NCI-H1417 (cell line): ENCODE results near the gene ZNF74.
"Not testable (repeated sequence)": the region's sequence is repeated elsewhere in the genome, so short reads cannot be mapped to it uniquely, and the experiment has no call there.

Source experiments
- DNase-seq, 3 experiments: peaks; one replicate each; lab custom pipeline; 2025; lab: John Stamatoyannopoulos, UW

Gene ZNF74

GRCh38 chr22:20376281-20376680, 17.7 kb upstream of the ZNF74 start:
- DNase-seq = not testable (repeated sequence)

DNA sequence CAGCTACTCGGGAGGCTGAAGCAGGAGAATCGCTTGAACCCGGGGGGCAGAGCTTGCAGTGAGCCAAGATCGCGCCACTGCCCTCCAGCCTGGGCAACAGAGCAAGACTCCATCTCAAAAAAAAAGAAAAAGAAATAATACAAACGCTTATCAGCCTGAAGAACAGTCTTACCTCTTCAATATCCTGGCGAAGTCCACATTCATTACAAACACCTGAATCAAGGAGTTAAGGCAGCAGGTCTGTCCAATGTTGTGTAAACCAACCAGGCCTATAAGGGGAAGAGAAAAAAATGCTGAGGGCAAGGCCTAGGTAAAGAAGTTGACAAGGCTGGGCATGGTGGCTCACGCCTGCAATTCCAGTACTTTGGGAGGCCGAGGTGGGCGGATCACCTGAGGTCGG, 17.0 kb upstream of the ZNF74 start:
- not testable (repeated sequence) for DNase-seq

DNA sequence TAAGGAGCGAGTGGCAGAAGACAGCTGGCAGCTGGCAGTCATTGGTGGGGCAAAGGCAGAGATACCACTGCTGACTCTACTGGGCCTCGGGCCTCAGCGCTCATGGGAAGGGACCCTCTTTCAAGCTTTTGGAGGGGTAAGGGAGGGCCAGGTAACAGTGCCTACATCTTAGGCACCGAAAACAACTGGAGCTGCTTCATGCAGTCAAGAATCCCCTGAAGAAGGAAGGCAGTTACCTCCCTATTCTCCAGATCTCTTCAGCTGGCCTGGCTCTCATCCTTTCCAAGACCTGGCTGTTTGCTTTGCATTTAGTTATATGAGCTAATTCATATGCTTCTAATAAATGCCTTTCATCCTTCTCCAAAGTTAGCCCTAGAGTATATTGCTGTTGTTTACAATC, 15.8 kb upstream of the ZNF74 start:
- no peak for DNase-seq

GRCh38 chr22:20378684-20379083, 15.3 kb upstream of the ZNF74 start:
- DNase-seq = not testable (repeated sequence)

- no peak for DNase-seq
Observed at GRCh38 chr22:20380486-20380885, 13.5 kb upstream of the ZNF74 start.

- no peak for DNase-seq
Observed at GRCh38 chr22:20383538-20383937, 10.4 kb upstream of the ZNF74 start.

DNA sequence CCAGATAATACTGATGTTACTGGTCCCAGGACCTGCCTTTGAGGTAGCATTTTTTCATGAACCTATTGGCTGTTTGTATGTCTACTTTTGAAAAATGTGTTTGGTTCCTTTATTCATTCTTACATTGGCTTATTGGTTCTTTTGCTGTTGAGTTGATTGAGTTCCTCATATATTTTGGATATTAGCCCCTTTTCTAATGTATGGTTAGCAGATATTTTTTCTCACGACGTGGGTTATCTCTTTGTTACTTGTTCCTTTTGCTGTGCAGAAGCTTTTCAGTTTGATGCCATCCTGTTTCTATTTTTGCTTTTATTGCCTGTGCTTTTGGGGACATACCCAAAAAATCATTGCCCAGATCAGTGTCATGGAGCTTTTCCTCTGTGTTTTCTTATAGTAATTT, 9.8 kb upstream of the ZNF74 start:
- no peak for DNase-seq

DNA sequence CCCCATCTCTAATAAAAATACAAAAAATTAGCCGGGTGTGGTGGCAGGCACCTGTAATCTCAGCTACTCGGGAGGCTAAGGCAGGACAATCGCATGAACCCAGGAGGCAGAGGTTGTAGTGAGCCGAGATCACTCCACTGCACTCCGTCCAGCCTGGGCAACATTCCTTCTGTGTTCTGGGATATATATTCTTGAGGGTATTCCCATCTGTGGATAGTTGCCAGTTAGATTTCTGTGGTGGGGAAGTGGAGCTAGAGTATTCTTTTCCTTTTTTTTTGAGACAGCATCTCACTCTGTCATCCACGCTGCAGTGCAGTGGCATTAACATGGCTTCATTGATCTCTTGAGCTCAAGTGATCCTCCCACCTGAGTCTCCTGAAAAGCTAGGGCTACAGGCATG, 9.1 kb upstream of the ZNF74 start:
- DNase-seq = no peak

- DNase-seq = no peak
Observed at GRCh38 chr22:20386336-20386735, 7.6 kb upstream of the ZNF74 start.

- DNase-seq = no peak
Observed at GRCh38 chr22:20386972-20387371, 7.0 kb upstream of the ZNF74 start.

DNA sequence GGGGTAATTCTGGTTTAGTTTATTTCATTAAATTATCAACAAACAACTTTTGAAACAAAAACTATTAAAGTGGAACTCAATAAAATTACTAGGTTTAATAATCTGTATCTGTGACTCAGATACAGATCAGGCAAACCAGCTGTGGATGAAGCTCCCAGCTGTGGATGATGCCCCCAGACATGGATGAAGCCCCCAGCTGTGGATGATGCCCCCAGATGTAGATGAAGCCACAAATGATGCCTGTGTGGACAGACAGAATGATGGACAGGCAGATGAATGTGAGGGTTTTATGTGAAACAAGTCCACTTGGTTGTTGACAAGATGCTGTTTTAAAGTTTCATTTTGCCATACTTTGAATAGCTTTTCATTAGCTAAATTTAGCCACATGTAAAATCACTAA, 5.8 kb upstream of the ZNF74 start:
- no peak for DNase-seq

GRCh38 chr22:20389288-20389687, 4.7 kb upstream of the ZNF74 start:
- no peak for DNase-seq

- no peak for DNase-seq
Observed at GRCh38 chr22:20390394-20390907, 3.5 kb upstream of the ZNF74 start.

- DNase-seq = no peak
Observed at GRCh38 chr22:20391222-20391621, 2.7 kb upstream of the ZNF74 start.

DNA sequence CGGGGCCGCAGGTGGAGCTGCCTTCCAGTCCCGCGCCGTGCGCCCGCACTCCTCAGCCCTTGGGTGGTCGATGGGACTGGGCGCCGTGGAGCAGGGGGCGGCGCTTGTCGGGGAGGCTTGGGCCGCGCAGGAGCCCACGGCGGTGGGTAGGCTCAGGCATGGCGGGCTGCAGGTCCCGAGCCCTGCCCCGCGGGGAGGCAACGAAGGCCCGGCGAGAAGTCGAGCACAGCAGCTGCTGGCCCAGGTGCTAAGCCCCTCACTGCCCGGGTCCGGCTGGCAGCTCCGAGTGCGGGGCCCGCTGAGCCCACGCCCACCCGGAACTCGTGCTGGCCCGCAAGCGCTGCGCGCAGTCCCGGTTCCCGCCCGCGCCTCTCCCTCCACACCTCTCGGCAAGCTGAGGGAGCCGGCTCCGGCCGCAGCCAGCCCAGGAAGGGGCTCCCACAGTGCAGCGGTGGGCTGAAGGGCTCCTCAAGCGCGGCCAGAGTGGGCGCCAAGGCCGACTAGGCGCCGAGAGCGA, 1.5 kb upstream of the ZNF74 start:
- DNase-seq = not testable (repeated sequence)

DNA sequence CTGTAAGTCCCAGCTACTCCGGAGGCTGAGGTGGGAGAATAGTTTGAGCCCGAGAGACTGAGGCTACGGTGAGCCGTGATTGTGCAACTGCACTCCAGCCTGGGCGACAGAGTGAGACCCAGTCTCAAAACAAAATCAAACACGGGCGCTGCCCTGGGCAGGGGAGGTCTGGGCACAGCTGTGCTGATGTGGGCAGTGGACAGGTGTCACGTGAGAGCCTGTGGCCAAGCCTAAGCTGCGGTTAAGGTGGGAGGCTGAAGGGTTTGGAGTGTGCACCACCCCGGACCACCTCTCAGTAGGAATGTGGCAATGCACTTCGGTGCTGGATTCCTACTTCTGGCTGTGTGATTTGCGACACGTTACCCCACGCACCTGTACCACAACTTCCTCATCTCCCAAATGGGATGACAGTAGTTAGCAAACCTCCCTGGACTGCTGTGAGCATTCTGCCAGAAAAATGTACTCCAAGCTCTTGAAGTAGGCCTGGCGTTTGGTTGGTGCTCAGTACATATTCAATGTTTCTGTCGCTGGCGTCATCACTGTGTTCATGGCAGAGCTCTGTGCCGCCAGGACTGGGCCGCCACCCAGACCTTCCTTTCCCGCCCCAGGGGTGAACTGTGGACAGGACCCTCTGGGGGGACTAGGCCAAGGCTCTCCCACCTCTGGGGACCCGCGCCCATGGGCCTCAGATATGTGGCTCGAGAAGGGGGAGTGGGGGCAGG, 807 bp upstream of the ZNF74 start:
- no peak for DNase-seq

- no peak for DNase-seq
Observed at GRCh38 chr22:20395181-20395906, 1.4 kb downstream of the ZNF74 start.

DNA sequence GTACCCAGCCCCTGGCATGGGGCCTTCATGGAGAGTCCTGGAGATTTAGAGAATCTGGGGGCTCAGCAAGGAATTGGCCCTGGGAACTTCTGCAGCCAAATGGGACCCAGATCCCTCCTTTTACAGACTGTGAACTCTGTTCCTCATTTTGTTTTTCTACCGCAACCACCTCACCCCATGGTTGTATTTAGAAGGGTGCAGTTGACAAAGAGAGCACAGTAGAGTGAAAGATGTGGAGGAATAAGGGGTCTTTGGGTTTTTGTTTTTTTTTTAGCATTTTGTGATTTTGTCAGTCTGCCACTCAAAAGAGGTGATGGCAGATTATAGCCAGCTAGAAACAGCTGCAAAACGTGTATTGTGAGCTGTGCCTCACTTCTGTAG, 1.9 kb downstream of the ZNF74 start:
- DNase-seq = no peak

GRCh38 chr22:20396639-20397038, 2.7 kb downstream of the ZNF74 start:
- no peak for DNase-seq

GRCh38 chr22:20397498-20397897, 3.5 kb downstream of the ZNF74 start:
- DNase-seq = no peak

- DNase-seq = no peak
Observed at GRCh38 chr22:20398420-20398819, 4.5 kb downstream of the ZNF74 start.

DNA sequence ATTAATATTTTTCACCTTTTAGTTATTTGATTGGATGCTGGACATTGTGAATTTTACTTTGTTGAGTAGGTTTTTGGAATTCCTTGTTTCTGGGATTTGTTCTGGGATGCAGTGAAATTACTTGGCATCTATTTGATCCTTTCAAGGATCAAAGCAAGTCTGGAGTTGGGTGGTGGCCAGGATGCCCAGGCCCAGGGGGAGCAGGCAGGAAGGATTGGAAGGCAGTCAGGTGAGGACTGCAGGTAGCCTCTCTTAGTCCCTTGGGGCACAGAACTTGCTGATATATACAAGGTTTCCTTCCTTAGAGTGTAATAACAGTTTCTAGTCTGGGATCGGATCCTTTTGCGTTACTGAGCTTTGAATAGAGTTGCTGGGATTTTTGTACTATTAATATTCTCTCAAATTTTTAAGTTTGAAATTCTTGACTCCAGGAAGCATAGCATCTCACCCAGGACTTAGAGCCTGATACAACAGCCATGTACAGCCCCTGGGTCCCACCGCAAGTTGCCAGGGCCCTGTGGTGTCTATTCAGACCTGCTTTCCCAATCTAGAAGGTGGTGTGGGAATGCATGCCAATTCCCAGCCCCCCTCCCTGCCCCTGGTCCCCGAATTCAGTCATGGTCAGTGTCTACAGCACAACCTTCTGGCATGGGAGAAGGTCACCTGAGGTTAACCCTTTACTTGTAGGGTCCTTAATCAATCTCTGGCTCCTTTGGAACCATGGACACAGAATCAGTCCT, 6.1 kb downstream of the ZNF74 start:
- DNase-seq = no peak
